ENCODE data around the gene BRD3OS.

BRD3OS gene

DNA sequence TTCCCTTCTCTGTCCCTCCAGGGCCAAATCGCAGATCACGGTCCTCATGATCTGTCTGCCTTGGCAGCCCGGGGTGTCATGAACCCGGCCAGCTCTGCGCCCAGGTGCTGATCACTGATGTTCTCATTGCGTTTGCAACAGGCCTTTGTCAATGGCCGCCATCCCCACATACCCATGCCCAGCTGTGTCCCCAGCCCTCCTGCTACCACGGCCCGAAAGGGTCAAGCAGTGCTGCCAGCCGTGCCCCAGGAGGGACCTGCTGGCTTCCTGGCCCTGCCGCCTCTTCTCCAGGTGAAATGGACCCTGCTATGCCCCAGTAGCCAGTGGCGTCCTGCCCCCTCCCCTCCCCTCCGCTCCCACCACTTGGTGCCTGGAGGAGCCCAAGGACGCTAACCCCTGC lies 20.4 kb upstream of the BRD3OS start:
- DNase-seq (ENCODE audit: low read depth, low spot score), result no peak

DNA sequence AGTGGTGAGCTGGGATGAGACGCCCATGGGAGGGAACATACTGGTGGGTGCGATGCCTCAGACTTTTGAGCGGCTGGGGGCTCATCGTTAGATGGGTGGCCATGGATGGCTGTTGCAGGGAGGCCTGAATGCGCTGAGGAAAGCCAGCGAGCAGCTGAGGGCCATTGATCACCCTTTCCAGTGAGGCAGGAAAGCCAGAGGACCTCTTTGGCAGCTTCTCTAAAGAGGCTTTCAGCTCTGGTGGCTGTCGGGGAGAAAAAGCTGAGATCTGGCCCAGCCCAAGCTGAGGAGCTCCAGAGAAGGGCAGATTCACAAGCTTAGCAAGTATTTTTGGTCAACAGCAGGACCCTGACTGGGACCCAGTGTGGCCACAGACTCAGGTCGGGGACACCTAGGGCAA lies 19.9 kb upstream of the BRD3OS start:
- no peak for DNase-seq (ENCODE audit: low read depth, low spot score)

DNA sequence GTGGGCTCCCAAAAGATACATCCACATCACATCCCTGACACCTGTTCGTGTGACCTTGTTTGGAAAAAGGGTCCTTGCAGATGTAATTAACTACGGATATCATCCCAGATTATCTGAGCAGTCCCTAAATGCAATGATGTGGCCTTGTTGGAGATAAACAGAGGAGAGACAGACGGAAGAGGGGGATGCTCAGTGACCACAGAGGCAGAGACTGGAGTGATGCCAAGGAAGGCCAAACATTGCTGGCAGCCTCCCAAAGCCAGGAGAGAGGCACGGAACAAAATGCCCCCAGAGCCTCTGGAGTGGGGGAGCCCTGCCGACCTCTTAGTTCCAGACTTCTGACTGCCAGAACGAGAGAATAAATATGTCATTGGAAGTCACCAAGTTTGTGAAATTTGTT lies 18.1 kb upstream of the BRD3OS start:
- DNase-seq (ENCODE audit: low read depth, low spot score), result no peak

DNA sequence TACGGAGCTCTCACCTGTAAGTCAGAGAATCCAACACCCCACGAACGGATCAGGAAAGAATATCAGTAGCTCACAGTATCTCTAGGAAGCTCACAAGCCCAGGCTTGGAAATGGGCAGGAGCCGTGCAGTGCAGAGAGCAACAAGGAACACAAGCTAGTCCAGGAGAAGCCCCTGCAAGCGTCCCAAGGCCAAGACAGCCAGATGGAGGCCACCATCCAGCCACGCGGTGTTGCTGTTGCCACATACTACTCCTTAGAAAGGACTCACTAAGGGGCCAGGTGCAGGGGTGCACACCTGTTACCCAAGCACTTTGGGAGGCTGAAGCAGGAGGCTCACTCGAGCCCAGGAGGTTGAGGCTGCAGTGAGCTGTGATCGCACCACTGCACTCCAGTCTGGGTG lies 17.7 kb upstream of the BRD3OS start:
- DNase-seq (ENCODE audit: low read depth, low spot score), result no peak

DNA sequence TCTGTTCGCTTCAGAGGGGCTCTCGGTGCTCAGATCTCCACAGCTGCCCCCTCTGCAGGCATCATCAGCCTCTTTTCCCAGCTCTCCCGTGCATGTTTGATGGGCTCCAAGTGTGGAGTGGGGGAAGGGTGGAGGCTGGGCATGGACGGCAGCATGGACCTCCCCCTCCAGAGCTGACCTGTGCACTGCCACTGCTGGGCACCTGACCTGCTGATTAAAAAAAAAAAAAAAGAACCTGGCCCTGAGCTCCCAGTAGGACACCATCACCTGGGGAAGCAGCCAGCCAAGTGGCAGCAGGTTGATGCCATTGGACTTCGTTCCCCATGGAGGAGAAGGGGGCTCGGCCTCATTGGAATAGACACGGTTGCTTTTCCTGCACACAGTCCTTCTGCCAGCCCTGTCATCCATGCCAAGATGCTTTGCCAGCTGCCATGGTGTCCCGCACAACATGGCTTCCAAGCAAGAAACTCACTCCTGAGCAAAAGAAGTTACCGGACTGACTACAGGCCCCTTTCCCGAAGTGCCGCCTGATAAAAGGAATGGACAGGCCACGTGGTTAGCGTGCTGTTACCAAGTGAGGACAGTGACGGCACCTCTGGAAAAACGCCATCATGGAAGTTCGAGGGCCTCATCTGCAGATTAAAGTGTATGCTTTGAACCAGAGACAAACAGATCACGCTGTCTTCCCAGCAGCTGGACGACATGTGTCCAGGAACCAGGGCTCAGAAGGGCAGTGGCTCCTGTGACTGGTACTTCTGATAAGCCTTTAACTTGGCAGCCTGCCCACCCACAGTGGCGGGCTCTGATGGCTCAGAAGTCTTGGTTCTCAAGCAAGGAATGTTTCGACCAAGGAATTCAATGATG lies 14.7 kb upstream of the BRD3OS start:
- DNase-seq (ENCODE audit: low read depth, low spot score), result no peak

DNA sequence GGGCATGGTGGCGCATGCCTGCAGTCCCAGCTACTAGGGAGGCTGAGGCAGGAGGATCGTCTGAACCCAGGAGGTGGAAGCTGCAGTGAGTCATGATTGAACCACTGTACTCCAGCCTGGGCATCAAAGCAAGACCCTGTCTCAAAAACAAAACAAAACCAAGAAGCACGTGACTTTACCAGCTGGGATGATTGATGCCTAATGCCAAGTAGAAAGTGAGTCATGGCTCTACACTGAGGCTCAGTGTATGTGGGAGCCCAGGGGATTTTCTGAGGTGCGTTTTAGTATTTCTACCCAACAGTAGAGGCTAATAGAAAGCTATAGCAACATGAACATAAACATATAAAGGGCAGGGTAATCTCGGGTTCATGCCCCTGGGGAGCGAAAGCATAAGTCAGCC lies 13.9 kb upstream of the BRD3OS start:
- no peak for DNase-seq (ENCODE audit: low read depth, low spot score)

DNA sequence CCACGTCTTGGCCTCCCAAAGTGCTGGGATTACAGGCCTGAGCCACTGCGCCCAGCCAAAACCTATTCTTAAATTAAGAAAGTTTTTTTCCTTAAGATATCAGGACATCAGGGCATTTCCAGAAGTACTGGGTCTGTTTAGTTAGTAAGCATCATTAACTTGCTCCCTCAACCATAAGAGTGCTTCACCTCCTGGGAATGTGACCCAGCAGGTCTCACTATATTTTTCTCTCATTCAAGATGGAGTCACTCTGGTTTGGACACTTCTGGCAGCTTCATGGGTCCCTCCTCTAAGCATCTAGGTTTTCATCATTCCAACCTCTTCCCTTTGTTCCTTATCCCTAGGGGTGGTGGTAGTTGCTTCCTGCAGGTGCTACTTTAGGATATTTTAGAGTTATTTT lies 10.3 kb upstream of the BRD3OS start:
- no peak for DNase-seq (ENCODE audit: low read depth, low spot score)

DNA sequence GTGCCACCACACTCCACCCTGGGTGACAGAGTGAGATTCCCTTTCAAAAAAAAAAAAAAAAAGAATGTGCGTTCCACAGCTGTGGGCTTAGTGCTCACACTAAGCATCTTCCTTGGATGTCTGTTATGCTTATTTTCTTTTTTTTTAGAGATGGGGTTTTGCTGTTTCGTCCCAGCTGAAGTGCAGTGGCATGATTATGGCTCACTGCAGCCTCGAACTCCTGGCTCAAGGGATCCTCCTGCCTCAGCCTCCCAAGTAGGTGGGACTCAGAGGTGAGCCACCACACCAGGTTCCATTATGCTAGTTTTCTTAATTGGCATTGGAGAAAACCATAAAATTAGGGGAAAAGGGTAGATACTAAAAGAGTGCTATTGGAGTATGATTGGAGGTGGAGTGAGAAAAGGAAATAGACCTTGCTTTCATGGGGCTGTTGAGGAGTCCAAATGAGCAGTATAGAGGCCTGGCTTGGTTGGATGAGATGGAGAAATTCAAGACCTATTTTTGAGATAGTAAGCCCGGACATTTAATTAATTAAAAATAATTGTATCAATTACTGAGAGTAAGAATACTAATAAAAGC lies 978 bp upstream of the BRD3OS start:
- DNase-seq (ENCODE audit: low read depth, low spot score), result no peak

DNA sequence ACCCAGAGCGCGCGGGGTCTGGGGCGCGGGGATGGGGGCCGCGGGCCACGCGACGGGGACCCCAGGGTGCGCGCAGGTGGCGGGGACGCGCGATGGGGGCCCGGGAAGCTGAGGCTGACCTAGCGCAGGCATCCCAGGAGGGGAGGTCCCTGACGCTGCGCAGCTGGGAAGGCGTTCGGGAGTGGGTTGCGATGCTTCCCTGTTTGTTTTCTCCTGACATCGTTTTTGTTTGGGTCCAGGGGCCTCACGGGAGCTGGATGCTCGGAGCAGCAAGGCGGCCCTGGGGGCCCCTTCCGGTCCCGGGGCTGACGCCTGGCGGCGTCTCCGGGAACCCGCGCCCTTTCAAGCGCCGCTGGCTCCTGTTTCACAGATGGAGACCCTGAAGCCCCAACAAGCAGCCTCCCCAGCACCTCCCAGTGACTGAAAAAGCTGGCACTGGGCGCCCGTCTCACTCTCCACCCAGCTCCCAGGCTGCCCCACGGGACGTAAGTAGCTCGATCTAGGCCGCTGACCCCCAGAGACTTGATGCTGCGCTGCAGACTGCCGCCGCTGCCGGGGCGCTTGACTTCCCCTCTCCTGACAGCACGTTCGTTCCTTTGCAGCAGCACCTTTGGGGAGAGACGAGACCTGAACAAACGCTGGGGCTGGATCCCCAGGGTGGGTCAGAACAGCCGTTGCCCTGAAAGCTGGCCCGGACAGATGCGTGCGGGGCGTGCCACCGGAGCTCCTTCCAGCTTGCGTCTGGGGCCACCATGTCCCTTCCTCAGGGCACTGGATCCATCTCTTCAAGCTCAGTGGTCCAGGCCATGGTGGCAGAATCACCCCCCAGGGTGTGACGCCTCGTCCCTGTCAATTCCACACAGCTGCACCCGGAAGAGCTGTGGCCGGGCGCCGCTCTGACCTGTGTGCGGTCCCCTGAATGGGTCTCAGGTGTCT lies 593 bp downstream of the BRD3OS start:
- peak; percentile 71 for DNase-seq (ENCODE audit: low read depth, low spot score)

DNA sequence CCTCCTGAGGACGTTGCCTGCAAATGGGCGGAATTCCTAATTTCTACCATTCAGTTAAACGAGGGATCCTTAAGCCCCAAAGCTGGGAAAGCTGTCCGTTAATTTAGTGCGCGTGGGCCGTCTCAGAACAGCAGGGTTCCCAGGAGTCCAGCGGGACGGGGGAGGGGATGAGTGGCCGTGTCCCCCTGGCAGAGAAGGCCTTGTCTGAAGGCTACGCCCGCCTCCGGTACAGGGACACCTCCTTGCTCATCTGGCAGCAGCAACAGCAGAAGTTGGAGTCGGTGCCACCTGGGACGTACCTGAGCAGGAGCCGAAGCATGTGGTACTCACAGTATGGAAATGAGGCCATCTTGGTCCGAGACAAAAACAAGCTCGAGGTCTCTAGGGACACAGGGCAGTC lies 1.3 kb downstream of the BRD3OS start:
- no peak for DNase-seq (ENCODE audit: low read depth, low spot score)

DNA sequence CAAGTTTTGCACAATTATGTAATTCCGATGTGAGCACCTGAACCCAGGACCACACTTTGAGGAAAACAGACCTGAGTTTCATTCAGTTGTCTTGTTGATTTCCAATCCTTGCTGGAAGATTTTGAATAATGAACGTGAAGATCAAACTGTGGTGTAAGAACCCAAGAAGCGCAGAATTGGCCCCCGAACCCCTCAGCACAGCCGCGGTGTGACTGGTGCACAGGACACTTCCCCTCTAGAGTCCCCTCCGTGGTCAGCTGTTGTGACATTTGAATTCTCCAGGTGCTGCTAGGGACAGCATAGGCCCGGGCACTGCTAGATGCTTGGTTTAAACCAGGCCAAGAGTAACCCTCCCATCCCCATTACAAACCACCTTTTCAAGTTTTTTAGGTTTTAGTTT lies 1.7 kb downstream of the BRD3OS start:
- DNase-seq (ENCODE audit: low read depth, low spot score), result no peak

DNA sequence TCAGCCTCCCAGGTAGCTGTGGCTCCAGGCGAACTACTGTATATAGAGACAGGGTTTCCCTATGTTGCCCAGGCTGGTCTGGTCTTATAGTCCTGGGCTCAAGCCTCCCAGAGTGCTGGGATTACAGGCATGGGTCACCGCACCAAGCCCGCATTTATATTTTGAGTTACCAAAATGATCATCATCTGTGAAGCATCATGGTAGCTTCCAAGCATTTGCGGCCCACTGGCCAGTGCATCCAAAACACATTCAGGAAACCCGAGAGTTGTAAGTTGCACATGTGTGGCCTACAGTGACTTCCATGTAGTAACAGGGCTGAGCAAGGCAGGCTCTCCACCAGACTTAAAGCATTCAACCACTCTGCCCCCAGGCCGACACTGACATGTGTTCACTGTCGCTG lies 2.3 kb downstream of the BRD3OS start:
- DNase-seq (ENCODE audit: low read depth, low spot score), result no peak

DNA sequence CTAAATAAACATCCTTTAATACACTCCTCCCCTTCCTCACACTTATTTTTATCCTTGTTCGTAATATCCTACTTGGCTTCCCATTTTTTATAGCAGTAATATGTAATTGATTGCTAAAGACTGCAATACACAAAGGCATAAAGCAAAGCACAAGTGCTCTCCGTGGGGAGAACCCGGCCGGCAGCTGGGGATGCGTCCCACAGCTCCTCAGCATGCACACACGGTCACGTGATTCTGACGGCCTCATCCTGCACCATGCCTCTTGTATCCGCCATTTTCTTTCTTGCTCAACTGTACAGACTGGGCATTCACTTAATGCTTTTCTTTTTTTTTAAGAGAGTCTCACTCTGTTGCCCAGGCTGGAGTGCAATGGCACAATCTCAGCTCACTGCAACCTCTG lies 2.8 kb downstream of the BRD3OS start:
- DNase-seq (ENCODE audit: low read depth, low spot score), result no peak

DNA sequence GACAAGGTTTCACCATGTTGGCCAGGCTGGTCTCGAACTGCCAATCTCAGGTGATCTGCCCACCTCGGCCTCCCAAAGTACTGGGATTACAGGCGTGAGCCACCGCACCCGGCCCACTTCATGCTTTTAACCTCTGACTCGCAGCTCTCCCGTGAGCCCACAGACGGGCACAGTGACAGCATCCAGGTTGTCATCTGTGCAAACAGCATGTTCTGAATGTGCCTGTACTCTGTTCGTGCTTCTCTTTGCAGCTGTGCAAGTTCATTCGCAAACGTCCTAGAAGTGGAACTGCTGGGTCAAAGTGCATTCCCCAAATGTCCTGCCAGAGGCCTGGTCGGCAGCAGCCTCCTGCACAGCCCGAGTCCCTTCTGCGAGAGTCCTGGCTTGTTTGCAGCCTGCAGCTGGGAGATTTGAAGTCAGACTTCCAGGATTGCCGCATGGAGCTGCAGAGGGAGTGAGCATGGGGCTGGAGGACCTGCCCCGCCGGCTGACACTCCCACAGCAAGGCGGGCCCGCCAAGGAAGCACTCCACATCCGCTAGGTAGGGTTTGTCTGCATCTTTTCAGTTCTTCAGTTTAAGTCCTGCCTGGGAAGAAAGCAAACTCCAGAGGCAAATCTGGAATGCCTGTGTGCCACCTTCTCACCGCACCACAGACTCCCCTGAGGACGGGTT lies 3.4 kb downstream of the BRD3OS start:
- no peak for DNase-seq (ENCODE audit: low read depth, low spot score)

DNA sequence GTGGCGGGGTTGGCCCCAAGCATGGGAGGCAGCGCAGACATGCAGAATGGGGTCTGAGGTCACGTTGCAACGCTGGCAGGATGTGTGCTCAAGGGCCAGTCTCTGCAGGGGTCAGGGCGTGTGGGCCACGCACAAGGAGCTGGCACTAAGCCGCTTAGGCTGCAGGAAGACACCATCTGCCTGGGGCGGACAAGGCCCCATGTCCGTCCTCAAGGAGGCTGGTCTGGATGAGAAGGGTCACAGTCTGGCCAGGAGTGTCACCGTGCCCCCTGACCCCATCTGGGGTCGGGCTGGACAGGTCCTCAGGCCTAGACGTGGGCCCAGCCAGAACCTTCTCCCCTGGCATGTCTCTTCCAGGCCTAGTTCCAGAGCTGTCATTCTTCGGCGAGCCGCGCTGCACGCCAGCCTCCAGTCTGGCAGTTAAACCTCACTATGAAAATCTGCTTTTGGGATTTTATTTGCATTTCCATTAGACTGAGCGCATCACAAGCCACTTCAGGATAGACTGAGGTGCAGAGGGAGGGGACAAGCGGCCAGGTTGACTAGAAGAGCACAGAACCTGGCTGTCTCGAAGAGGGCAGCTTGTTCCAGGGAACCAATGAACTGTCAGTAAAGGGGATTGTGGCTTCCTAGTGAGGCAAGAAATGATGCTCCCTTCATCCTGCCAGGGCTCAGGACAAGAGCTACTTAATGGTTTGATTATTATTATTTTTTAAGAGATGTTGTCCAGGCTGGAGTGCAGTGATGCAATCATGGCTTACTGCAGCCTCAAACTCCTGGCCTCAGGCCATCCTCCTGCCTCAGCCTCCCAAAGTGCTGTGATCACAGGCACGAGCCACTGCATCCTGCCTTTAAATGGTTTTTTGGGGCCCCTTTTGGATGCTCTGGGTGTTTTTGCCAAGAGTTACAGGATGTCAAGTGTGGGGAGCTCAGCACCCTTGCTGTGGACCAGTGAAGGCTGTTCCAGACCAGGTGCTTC lies 4.3 kb downstream of the BRD3OS start:
- no peak for DNase-seq (ENCODE audit: low read depth, low spot score)

DNA sequence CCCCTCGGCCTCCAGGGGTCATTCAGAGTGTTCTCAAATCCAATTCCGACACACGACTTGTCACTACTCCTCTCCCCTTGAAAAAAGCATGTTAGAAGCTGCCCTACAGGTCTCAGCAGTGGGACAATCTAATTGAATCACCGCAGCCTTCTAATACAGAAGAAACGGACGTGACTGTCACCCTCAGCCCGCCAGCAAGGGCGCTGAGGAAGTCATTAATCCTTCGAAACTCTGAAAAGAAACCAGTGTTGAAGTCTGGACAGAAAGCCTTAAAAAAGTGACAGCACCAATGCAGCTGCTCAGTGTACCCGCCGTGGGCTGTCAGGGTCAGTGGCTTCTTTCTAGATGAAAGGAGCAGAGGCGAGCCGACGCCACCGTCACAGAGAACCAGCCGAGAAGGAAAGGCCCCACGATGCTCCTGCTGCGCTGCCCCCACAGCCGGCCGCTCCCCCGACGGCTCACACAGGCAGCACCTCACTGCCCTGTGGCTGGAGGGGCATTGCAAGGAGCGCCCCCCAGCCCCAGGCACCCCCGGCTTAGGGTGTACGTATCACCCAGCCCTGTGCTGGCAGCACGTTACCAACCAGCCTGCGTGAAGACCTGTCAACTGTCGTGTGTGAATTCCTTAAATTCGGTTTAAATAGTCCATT lies 5.7 kb downstream of the BRD3OS start:
- no peak for DNase-seq (ENCODE audit: low read depth, low spot score)

DNA sequence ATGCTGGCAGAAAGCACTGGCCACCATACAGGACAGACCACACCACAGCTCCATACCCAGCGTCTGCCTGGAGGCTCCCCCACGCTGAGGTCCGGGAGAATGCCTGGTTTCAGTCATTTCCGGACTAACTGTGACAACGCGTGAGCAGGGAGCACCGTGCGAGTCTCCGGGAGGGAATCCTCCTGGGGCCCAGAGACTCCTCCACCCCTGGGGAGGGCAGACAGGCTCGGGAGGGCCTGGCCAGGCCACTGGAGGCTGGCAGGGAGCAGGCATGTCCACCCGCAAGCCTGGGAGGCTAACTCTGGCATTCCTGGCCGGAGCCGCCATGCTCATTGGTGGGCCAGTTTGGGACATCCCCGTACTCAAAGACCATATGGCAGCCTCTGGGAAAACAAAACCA lies 6.5 kb downstream of the BRD3OS start:
- no peak for DNase-seq (ENCODE audit: low read depth, low spot score)

DNA sequence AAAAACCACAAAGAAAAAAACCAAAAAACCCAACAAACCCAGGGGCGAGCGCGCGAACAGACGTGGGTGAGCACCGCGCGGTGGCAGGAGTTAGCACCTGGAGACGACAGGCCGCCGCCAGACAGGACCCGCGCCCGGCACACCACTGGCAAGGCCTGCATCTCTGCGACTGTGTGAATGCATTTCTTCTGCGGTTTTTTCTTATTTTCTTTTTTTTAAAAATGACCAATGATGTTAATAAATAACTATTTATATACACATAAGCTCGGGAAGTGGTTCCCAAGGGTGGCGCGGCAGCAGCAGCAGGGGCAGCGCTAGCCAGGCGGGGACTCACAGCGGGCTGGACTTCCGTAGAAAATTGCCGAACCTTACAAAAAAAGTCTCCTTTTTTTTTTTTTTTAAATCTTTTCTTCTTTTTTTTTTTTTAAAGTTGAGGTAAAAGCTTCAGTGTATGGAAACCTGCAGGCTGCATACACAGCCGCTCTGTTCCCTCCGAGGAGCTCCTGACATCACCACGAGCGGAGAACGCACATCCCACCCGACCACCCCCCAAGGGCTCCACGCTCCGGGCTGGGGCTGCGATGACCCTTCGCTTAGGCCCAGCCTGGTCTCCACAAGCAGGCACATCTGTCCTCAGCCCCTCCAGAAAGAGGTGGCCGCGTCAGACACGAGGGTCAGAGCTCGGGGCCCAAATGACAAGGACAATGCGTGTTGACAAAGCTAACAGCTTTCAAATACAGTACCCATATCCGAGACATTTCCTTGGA lies 7.4 kb downstream of the BRD3OS start:
- no peak for DNase-seq (ENCODE audit: low read depth, low spot score)

DNA sequence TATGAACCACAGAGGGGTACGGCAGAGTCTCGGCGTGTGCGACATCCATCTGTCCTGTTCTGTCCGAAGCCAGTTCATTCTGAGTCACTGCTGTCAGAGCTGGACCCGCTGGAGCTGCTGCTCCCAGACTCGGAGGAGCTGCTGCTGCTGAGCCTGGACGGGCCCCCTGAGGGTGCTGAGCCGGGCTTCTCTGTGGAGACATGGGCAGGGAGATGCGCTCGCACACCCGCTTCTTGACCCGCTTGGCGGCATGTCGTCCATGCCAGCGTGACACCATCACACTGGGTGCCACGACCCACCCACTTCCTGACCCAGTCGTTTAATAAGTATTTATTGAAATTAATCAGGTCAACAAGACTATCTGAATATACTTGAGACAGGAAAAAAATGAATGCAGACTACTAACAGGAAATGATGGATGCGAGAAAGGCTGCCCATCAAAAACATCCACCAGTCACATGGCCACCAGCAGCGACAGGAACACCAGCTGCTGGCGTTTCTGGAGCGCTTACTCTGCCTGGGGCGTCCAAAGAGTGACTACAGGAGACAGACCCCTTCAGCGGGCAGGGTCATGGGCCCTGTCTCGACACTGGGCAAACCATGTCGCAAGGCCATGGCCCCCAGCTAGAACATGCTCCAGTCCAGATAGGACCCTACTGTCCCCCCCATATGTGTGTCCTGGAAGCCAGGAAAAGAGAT lies 8.4 kb downstream of the BRD3OS start:
- no peak for DNase-seq (ENCODE audit: low read depth, low spot score)
